ENCODE data around the gene MACROD2. TPM values are rescaled to one million over a fixed set of nuclear protein-coding genes. Genes with fewer than 3 reads are reported as not detected.
"Not testable (repeated sequence)": the region's sequence is repeated elsewhere in the genome, so short reads cannot be mapped to it uniquely, and the experiment has no call there.

The MACROD2 gene
- total RNA-seq, 1 experiment from 2014 or later, result 1.6 TPM

- H3K36me3 Mint-ChIP-seq (ENCODE audit: insufficient read depth in 1 of 3, low read depth in 3 of 3), result peaks cover 2 to 8% (median 2%) of the 10 kb centered on the region in 3 experiments
- Histone ChIP-seq H3K23me2 (ENCODE audit: insufficient read length, low read depth, low read length, poor library complexity, severe bottlenecking) (no peaks in the 10 kb centered on the region), H4K91ac (ENCODE audit: insufficient read length, low read depth, low read length) (no peak overlapping the region), H3K9ac (ENCODE audit: extremely low read depth, insufficient read length, low read length) (no peak overlapping the region), H2BK120ac (ENCODE audit: low read depth, low read length, poor library complexity, severe bottlenecking) (no peak overlapping the region), H4K20me1 (ENCODE audit: control insufficient read depth, insufficient read depth, insufficient read length) (no peaks in the 10 kb centered on the region), H4K8ac (replicated peaks; ENCODE audit: insufficient read length, low read depth, low read length) (no peak overlapping the region), H3K23ac (ENCODE audit: insufficient read length, low read depth, low read length) (no peak overlapping the region), H2BK20ac (ENCODE audit: low read depth, low read length, poor library complexity, severe bottlenecking) (no peak overlapping the region), H3T11ph (ENCODE audit: low read length) (no peak overlapping the region), H3K79me2 (ENCODE audit: insufficient read depth, low read length) (no peaks in the 10 kb centered on the region), H3K14ac (ENCODE audit: insufficient read depth, low read length) (no peak overlapping the region), H2AFZ (ENCODE audit: low read length) (no peak overlapping the region), H3K4me2 (ENCODE audit: insufficient read depth, insufficient read length, low read length) (no peak overlapping the region), H2BK15ac (ENCODE audit: low read depth, low read length) (no peak overlapping the region), H3K18ac (ENCODE audit: insufficient read length, low read depth, low read length) (no peak overlapping the region), H4K5ac (ENCODE audit: insufficient read length, low read depth, low read length) (no peak overlapping the region), H2BK12ac (ENCODE audit: insufficient read length, low read depth, low read length) (no peak overlapping the region), H3K4me1 (ENCODE audit: insufficient read depth, low read length) (no peaks in the 10 kb centered on the region), H3K27me3 (ENCODE audit: insufficient read depth, low read length) (no peaks in the 10 kb centered on the region), H3K9me3 (ENCODE audit: control insufficient read depth, low read depth, low read length) (no peaks in the 10 kb centered on the region), H2AK5ac (ENCODE audit: insufficient read length, low read length) (no peak overlapping the region), H3K56ac (ENCODE audit: insufficient read length, low read depth, low read length) (no peak overlapping the region), H2BK5ac (ENCODE audit: insufficient read length, low read length) (no peak overlapping the region), H3K27ac (ENCODE audit: insufficient read length, low read depth, low read length) (no peak overlapping the region), H3K79me1 (ENCODE audit: insufficient read depth, low read depth, low read length, poor library complexity, severe bottlenecking) (no peaks in the 10 kb centered on the region), H3K4ac (ENCODE audit: low read depth, low read length) (no peak overlapping the region)
- no peak for TF ChIP-seq CTCF (conservative IDR thresholded peaks at IDR 0.05)
- DNase-seq, result no peak
- H3K27ac Mint-ChIP-seq, result no peak overlapping the region
- H3K4me1 Mint-ChIP-seq, result no peaks in the 10 kb centered on the region
- H3K9me3 Mint-ChIP-seq, result peaks cover 11 to 16% of the 10 kb centered on the region in 2 experiments
- H3K4me3 Mint-ChIP-seq, result no peak overlapping the region
- H3K27me3 Mint-ChIP-seq (ENCODE audit: low read depth), result no peaks in the 10 kb centered on the region; the same call in 1 of the 2 replicates
These were observed 270.9 kb downstream of the MACROD2 start for GRCh38 chr20:14266246-14266645.

DNA sequence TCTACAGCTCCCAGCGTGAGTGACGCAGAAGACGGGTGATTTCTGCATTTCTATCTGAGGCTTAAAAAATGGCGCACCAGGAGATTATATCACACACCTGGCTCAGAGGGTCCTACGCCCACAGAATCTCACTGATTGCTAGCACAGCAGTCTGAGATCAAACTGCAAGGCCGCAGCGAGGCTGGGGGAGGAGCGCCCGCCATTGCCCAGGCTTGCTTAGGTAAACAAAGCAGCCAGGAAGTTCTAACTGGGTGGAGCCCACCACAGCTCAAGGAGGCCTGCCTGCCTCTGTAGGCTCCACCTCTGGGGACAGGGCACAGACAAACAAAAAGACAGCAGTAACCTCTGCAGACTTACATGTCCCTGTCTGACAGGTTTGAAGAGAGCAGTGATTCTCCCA, 275.4 kb downstream of the MACROD2 start:
- H3K27me3 ChIP-seq (ENCODE audit: insufficient read depth, low read length); H3K9me3 ChIP-seq (ENCODE audit: control insufficient read depth, low read depth, low read length); H2AK5ac ChIP-seq (ENCODE audit: insufficient read length, low read length); H3K27ac Mint-ChIP-seq; H3K14ac ChIP-seq (ENCODE audit: insufficient read depth, low read length); H3K18ac ChIP-seq (ENCODE audit: insufficient read length, low read depth, low read length); H3K27me3 Mint-ChIP-seq (ENCODE audit: low read depth); H3K9ac ChIP-seq (ENCODE audit: extremely low read depth, insufficient read length, low read length); H3T11ph ChIP-seq (ENCODE audit: low read length); H2BK20ac ChIP-seq (ENCODE audit: low read depth, low read length, poor library complexity, severe bottlenecking); H2BK15ac ChIP-seq (ENCODE audit: low read depth, low read length); H4K20me1 ChIP-seq (ENCODE audit: control insufficient read depth, insufficient read depth, insufficient read length); H3K4ac ChIP-seq (ENCODE audit: low read depth, low read length); H3K27ac ChIP-seq (ENCODE audit: insufficient read length, low read depth, low read length); H4K8ac ChIP-seq (replicated peaks; ENCODE audit: insufficient read length, low read depth, low read length); DNase-seq; H3K56ac ChIP-seq (ENCODE audit: insufficient read length, low read depth, low read length); H4K91ac ChIP-seq (ENCODE audit: insufficient read length, low read depth, low read length); H3K23ac ChIP-seq (ENCODE audit: insufficient read length, low read depth, low read length); H3K4me1 Mint-ChIP-seq; H3K4me3 Mint-ChIP-seq; H2BK120ac ChIP-seq (ENCODE audit: low read depth, low read length, poor library complexity, severe bottlenecking); H3K23me2 ChIP-seq (ENCODE audit: insufficient read length, low read depth, low read length, poor library complexity, severe bottlenecking); H3K79me1 ChIP-seq (ENCODE audit: insufficient read depth, low read depth, low read length, poor library complexity, severe bottlenecking); H3K79me2 ChIP-seq (ENCODE audit: insufficient read depth, low read length); H4K5ac ChIP-seq (ENCODE audit: insufficient read length, low read depth, low read length); H2BK12ac ChIP-seq (ENCODE audit: insufficient read length, low read depth, low read length); H3K4me1 ChIP-seq (ENCODE audit: insufficient read depth, low read length); H2BK5ac ChIP-seq (ENCODE audit: insufficient read length, low read length); H3K4me2 ChIP-seq (ENCODE audit: insufficient read depth, insufficient read length, low read length); H2AFZ ChIP-seq (ENCODE audit: low read length): not testable (repeated sequence)
- peaks cover 2 to 14% (median 6%) of the 10 kb centered on the region in 3 experiments for H3K36me3 Mint-ChIP-seq (ENCODE audit: insufficient read depth in 1 of 3, low read depth in 3 of 3)
- H3K9me3 Mint-ChIP-seq, result peaks cover 26 to 29% of the 10 kb centered on the region in 2 experiments
- WGBS (ENCODE audit: extremely low coverage, insufficient read length, low lambda C conversion rate), result no CpG with 5 or more reads among the region's 9 CpGs

Measured in H9 (cell line).